Astrocyte (in vitro differentiated cells and primary cell): ENCODE measurements around the gene ZNF775. TPM values are rescaled to one million over a fixed set of nuclear protein-coding genes. Genes with fewer than 3 reads are reported as not detected.

Experiments
- DNase-seq: peaks from one replicate; pipeline ENCODE4 v3.0.0-alpha.2; 2010; ENCODE audit warnings: low read depth
- FAIRE-seq: peaks from 2 replicates; lab custom pipeline; 2011; peaks lifted over from hg19 to GRCh38; lab: Jason Lieb, UNC
- H2AFZ ChIP-seq: 2 replicates; pipeline ENCODE4 v1.6.0; 2012; ENCODE audit warnings: low read depth, low read length, inconsistent platforms
- H3K27ac ChIP-seq: 2 replicates; pipeline ENCODE4 v1.5.1; 2011; ENCODE audit warnings: low read depth, low read length, inconsistent platforms
- H3K27me3 ChIP-seq: 2 replicates; pipeline ENCODE4 v1.6.0; 2011; ENCODE audit warnings: low read length, inconsistent platforms; ENCODE audit not compliant: insufficient read depth
- H3K36me3 ChIP-seq: 2 replicates; pipeline ENCODE4 v1.5.1; 2011; ENCODE audit warnings: low read length, inconsistent platforms; ENCODE audit not compliant: insufficient read depth
- H3K4me1 ChIP-seq: 2 replicates; pipeline ENCODE4 v1.5.1; 2011; ENCODE audit warnings: low read length, inconsistent platforms; ENCODE audit not compliant: insufficient read depth
- H3K4me2 ChIP-seq: 2 replicates; pipeline ENCODE4 v1.6.0; 2012; ENCODE audit warnings: low read length, inconsistent platforms
- H3K4me3 ChIP-seq: 2 replicates; pipeline ENCODE4 v1.5.1; 2011; ENCODE audit warnings: low read depth, mild to moderate bottlenecking, low read length, inconsistent platforms; ENCODE audit not compliant: insufficient read depth
- H3K79me2 ChIP-seq: 2 replicates; pipeline ENCODE4 v1.6.0; 2012; ENCODE audit warnings: mild to moderate bottlenecking, low read length, inconsistent platforms; ENCODE audit not compliant: insufficient read depth
- H3K9ac ChIP-seq: 2 replicates; pipeline ENCODE4 v1.6.0; 2012; ENCODE audit warnings: mild to moderate bottlenecking, low read length, inconsistent platforms
- H3K9me3 ChIP-seq: 2 replicates; pipeline ENCODE4 v1.5.1; 2012; ENCODE audit warnings: low read depth, mild to moderate bottlenecking, low read length, inconsistent platforms; ENCODE audit not compliant: insufficient read depth
- H4K20me1 ChIP-seq: 2 replicates; pipeline ENCODE4 v1.6.0; 2012; ENCODE audit warnings: low read length, inconsistent platforms; ENCODE audit not compliant: insufficient read depth
- H3K27ac Mint-ChIP-seq: one replicate; pipeline ENCODE4 v1.8.0; 2021; ENCODE audit warnings: mild to moderate bottlenecking, mixed read lengths; ENCODE audit not compliant: unreplicated experiment
- H3K27me3 Mint-ChIP-seq: one replicate; pipeline ENCODE4 v1.8.0; 2021; ENCODE audit warnings: low read depth, mixed read lengths; ENCODE audit not compliant: unreplicated experiment
- H3K36me3 Mint-ChIP-seq: one replicate; pipeline ENCODE4 v1.8.0; 2021; ENCODE audit warnings: low read depth, mixed read lengths; ENCODE audit not compliant: unreplicated experiment
- H3K4me1 Mint-ChIP-seq: one replicate; pipeline ENCODE4 v1.8.0; 2021; ENCODE audit warnings: low read depth, mixed read lengths; ENCODE audit not compliant: unreplicated experiment
- H3K4me3 Mint-ChIP-seq: one replicate; pipeline ENCODE4 v1.8.0; 2021; ENCODE audit warnings: mild to moderate bottlenecking, moderate library complexity, mixed read lengths; ENCODE audit not compliant: unreplicated experiment
- H3K9me3 Mint-ChIP-seq: one replicate; pipeline ENCODE4 v1.8.0; 2021; ENCODE audit warnings: mild to moderate bottlenecking, mixed read lengths; ENCODE audit not compliant: unreplicated experiment
- EZH2 ChIP-seq: IDR thresholded peaks from 2 replicates; pipeline ENCODE4 v1.6.1; 2012; ENCODE audit warnings: mild to moderate bottlenecking, low read length, inconsistent platforms; ENCODE audit not compliant: insufficient read depth
- total RNA-seq: library from RNA; stranded (reverse); gene quantifications from 2 replicates; pipeline ENCODE4 v1.2.1, GENCODE V29; 2021
- TF ChIP-seq, protein P1 (sequence below): IDR thresholded peaks from 2 replicates; pipeline ENCODE4 v1.5.1; 2011; ENCODE audit warnings: low read depth, mild to moderate bottlenecking, inconsistent platforms, low read length, moderate library complexity; ENCODE audit not compliant: insufficient read depth

Gene ZNF775
- total RNA-seq, 1 donor from 2014 or later: 6.5 TPM

DNA sequence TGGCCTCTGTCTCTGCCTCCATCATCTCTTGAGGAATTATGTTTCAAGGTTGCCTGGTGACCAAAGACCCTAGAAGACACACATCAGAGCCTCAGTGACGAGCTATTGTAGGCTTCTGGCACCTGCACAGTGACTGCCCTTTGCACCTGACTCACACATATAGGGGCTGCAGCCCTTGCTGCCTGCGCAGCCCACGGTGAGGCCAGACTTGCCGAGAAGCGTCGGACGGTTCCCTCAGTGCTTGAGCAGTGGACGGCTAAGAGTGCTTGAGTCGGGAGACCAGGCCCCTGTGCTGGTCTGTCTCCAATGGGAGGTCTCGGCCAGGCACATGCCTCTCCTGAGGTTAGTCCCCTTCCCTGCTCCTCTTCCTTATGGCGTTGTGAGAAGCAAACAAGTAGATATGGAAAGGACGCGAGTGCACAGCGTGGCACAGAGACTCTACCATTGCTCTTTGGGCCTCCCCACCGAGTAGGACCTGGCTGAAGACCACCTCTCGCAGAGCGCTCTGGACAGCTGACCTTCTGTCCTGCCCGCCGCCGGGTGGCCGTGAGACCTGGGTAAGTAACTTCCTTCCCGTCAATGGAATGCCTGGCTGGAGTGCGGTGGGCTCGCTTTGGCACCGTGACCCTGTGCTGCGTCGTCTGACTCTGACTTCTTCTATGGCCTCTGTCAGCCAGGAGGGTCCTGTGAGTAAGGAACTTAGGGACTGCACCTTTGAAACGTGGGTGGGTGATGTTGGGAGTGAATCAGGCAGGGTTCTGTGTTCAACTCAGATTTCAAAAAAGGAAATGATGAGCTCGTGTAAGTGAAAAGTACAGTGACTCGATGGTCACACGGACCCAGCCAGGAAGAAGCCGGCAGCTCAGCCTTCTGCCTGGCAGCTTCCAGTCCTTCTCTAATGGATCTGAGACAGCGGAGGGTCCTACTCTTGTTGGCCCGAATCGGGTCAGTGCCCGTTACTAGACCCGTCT, 33.7 kb downstream of the ZNF775 start:
- H3K36me3 ChIP-seq: no peaks in the 10 kb centered on the region
- no peak overlapping the region for H3K4me2 ChIP-seq
- peaks cover 11% of the 10 kb centered on the region for H3K36me3 Mint-ChIP-seq
- H3K27ac ChIP-seq: no peak overlapping the region
- no peak overlapping the region for H3K27ac Mint-ChIP-seq
- H3K9me3 Mint-ChIP-seq: no peaks in the 10 kb centered on the region
- no peaks in the 10 kb centered on the region for H3K9me3 ChIP-seq
- TF ChIP-seq EZH2: no peak
- TF ChIP-seq, protein P1, sequence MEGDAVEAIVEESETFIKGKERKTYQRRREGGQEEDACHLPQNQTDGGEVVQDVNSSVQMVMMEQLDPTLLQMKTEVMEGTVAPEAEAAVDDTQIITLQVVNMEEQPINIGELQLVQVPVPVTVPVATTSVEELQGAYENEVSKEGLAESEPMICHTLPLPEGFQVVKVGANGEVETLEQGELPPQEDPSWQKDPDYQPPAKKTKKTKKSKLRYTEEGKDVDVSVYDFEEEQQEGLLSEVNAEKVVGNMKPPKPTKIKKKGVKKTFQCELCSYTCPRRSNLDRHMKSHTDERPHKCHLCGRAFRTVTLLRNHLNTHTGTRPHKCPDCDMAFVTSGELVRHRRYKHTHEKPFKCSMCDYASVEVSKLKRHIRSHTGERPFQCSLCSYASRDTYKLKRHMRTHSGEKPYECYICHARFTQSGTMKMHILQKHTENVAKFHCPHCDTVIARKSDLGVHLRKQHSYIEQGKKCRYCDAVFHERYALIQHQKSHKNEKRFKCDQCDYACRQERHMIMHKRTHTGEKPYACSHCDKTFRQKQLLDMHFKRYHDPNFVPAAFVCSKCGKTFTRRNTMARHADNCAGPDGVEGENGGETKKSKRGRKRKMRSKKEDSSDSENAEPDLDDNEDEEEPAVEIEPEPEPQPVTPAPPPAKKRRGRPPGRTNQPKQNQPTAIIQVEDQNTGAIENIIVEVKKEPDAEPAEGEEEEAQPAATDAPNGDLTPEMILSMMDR: no peak
- peaks cover 9% of the 10 kb centered on the region for H3K4me1 Mint-ChIP-seq
- DNase-seq (no peak), FAIRE-seq (no peak)
- no peaks in the 10 kb centered on the region for H3K27me3 ChIP-seq
- peaks cover 10% of the 10 kb centered on the region for H3K27me3 Mint-ChIP-seq
- H3K4me3 Mint-ChIP-seq: no peak overlapping the region
- no peaks in the 10 kb centered on the region for H3K79me2 ChIP-seq
- H2AFZ ChIP-seq: no peak overlapping the region
- H3K4me1 ChIP-seq: no peaks in the 10 kb centered on the region
- H4K20me1 ChIP-seq: no peaks in the 10 kb centered on the region
- H3K9ac ChIP-seq: no peak overlapping the region
- H3K4me3 ChIP-seq: no peak overlapping the region

DNA sequence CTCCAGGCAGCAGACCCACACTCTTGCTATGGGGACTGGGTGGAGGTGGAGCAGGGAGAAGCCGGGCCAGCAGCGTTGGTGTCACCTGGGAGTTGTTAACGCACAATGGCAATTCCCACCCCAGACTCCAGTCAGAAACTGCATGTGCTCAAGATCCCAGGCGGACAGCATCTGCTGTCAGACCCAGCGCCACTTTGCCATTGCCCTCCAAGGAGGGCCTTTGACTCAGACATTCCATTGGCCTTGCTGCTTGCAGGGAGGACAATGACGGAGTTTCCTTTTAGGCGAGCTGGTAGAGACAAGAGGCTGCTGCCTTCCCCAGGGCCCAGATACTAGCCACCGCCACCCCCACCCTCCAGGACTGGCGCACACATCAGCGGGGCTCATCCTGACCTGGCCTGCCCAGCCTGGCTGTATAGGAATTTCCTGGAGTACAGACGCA, 34.5 kb downstream of the ZNF775 start:
- no peak for FAIRE-seq
- H3K27ac Mint-ChIP-seq: no peak overlapping the region
- Histone ChIP-seq H2AFZ (no peak overlapping the region), H3K4me2 (no peak overlapping the region), H3K27me3 (no peaks in the 10 kb centered on the region), H3K4me1 (no peaks in the 10 kb centered on the region), H3K27ac (no peak overlapping the region), H3K9me3 (no peaks in the 10 kb centered on the region), H4K20me1 (no peaks in the 10 kb centered on the region), H3K9ac (no peak overlapping the region), H3K4me3 (no peak overlapping the region), H3K36me3 (no peaks in the 10 kb centered on the region), H3K79me2 (no peaks in the 10 kb centered on the region)
- peak; percentile 12 for DNase-seq
- H3K9me3 Mint-ChIP-seq: no peaks in the 10 kb centered on the region
- H3K27me3 Mint-ChIP-seq: peaks cover 10% of the 10 kb centered on the region
- no peak overlapping the region for H3K4me3 Mint-ChIP-seq
- H3K36me3 Mint-ChIP-seq: peaks cover 8% of the 10 kb centered on the region
- H3K4me1 Mint-ChIP-seq: peaks cover 9% of the 10 kb centered on the region
- TF ChIP-seq, protein P1: no peak
- no peak for TF ChIP-seq EZH2
